DMS 273 treated with DMSO at 0.1 percent for 48 hours (cell line): ENCODE measurements around the gene BDP1.
"Not testable (repeated sequence)": the region's sequence is repeated elsewhere in the genome, so short reads cannot be mapped to it uniquely, and the experiment has no call there.

Experiments
- DNase-seq: peaks from one replicate; lab custom pipeline; 2025; lab: John Stamatoyannopoulos, UW

Gene BDP1

GRCh38 chr5:71460693-71461092 lies 5.2 kb downstream of the BDP1 start:
- DNase-seq, result no peak

GRCh38 chr5:71461360-71461759 lies 5.9 kb downstream of the BDP1 start:
- no peak for DNase-seq

GRCh38 chr5:71471193-71471592 lies 15.7 kb downstream of the BDP1 start:
- DNase-seq, result no peak

- no peak for DNase-seq
Measured at GRCh38 chr5:71475788-71476384, 20.4 kb downstream of the BDP1 start.

- no peak for DNase-seq
Measured at GRCh38 chr5:71481441-71481840, 26.0 kb downstream of the BDP1 start.

- DNase-seq, result no peak
Measured at GRCh38 chr5:71482132-71482531, 26.7 kb downstream of the BDP1 start.

- no peak for DNase-seq
Measured at GRCh38 chr5:71483355-71483754, 27.9 kb downstream of the BDP1 start.

GRCh38 chr5:71492817-71493615 lies 37.6 kb downstream of the BDP1 start:
- DNase-seq, result no peak

- not testable (repeated sequence) for DNase-seq
Measured at GRCh38 chr5:71494202-71494601, 38.8 kb downstream of the BDP1 start.

GRCh38 chr5:71498756-71499155 lies 43.3 kb downstream of the BDP1 start:
- not testable (repeated sequence) for DNase-seq

- no peak for DNase-seq
Measured at GRCh38 chr5:71503536-71503935, 48.1 kb downstream of the BDP1 start.

- DNase-seq, result no peak
Measured at GRCh38 chr5:71522151-71522550, 66.7 kb downstream of the BDP1 start.

- DNase-seq, result not testable (repeated sequence)
Measured at GRCh38 chr5:71525611-71526010, 70.2 kb downstream of the BDP1 start.

- no peak for DNase-seq
Measured at GRCh38 chr5:71528206-71528605, 72.8 kb downstream of the BDP1 start.

- no peak for DNase-seq
Measured at GRCh38 chr5:71529682-71530081, 74.2 kb downstream of the BDP1 start.

GRCh38 chr5:71533142-71533541 lies 77.7 kb downstream of the BDP1 start:
- no peak for DNase-seq

GRCh38 chr5:71533615-71534014 lies 78.2 kb downstream of the BDP1 start:
- no peak for DNase-seq

GRCh38 chr5:71537687-71538086 lies 82.2 kb downstream of the BDP1 start:
- DNase-seq, result no peak

GRCh38 chr5:71550885-71551284 lies 95.4 kb downstream of the BDP1 start:
- DNase-seq, result not testable (repeated sequence)

- not testable (repeated sequence) for DNase-seq
Measured at GRCh38 chr5:71551582-71551981, 96.1 kb downstream of the BDP1 start.

GRCh38 chr5:71552026-71552749 lies 96.7 kb downstream of the BDP1 start:
- DNase-seq, result not testable (repeated sequence)

- no peak for DNase-seq
Measured at GRCh38 chr5:71563161-71563560, 107.7 kb downstream of the BDP1 start.

GRCh38 chr5:71564895-71565294 lies 109.4 kb downstream of the BDP1 start:
- no peak for DNase-seq
